ENCODE results near the gene RARB. TPM values are rescaled to one million over a fixed set of nuclear protein-coding genes. Genes with fewer than 3 reads are reported as not detected.

The RARB gene
- polyA plus RNA-seq, 1 donor from 2014 or later = 13.2 TPM

DNA sequence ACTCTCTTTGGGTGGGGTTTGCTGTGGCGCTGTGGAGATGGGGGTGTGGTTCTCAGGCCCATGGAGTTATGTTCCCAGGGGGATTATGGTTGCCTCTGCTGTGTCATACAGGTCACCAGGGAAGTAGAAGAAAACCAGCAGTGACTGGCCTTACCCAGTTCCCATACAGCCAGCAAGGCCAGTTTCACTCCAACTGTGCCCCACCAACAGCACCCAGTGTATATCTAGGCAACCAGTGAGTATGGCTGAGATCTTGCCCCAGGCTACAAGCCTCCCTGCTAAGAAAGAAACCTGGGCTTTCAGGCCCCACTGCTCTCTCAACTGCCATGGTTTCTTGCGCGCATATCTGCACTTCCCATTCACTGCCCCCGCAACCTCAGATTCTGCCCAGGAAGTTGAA lies 31.4 kb upstream of the RARB start:
- Histone ChIP-seq H3K9me3 (ENCODE audit: low read length) (no peaks in the 10 kb centered on the region), H3K4me2 (ENCODE audit: low read length) (no peak overlapping the region), H3K9me2 (ENCODE audit: insufficient read depth, low read length) (no peaks in the 10 kb centered on the region), H3F3A (ENCODE audit: insufficient read depth, low read length, poor library complexity, severe bottlenecking) (no peaks in the 10 kb centered on the region), H3K79me2 (replicated peaks; ENCODE audit: insufficient read depth, low read length) (no peaks in the 10 kb centered on the region), H3K27me3 (ENCODE audit: insufficient read depth, low read depth, low read length) (no peaks in the 10 kb centered on the region), H4K20me1 (ENCODE audit: insufficient read depth) (no peaks in the 10 kb centered on the region), H3K4me3 (ENCODE audit: low read length) (no peak overlapping the region), H3K27ac (ENCODE audit: low read length) (no peak overlapping the region), H2AFZ (ENCODE audit: low read depth, low read length) (no peak overlapping the region), H3K36me3 (ENCODE audit: insufficient read depth, low read length) (no peaks in the 10 kb centered on the region), H3K9ac (ENCODE audit: low read length) (no peak overlapping the region)
- TF ChIP-seq EP300 (conservative IDR thresholded peaks at IDR 0.05; ENCODE audit: poor library complexity, severe bottlenecking) (no peak), TAF1 (IDR thresholded peaks at IDR 0.05; ENCODE audit: low read depth) (no peak), MXI1 (conservative IDR thresholded peaks at IDR 0.05; ENCODE audit: poor library complexity, severe bottlenecking) (no peak), EZH2 (IDR thresholded peaks at IDR 0.05; ENCODE audit: borderline replicate concordance, insufficient read depth, low read length, poor library complexity, severe bottlenecking) (no peak), POLR2AphosphoS5 (IDR thresholded peaks at IDR 0.05) (no peak), RAD21 (conservative IDR thresholded peaks at IDR 0.05) (no peak), SMC3 (conservative IDR thresholded peaks at IDR 0.05; ENCODE audit: poor library complexity) (no peak)
- TF ChIP-seq, protein P1, sequence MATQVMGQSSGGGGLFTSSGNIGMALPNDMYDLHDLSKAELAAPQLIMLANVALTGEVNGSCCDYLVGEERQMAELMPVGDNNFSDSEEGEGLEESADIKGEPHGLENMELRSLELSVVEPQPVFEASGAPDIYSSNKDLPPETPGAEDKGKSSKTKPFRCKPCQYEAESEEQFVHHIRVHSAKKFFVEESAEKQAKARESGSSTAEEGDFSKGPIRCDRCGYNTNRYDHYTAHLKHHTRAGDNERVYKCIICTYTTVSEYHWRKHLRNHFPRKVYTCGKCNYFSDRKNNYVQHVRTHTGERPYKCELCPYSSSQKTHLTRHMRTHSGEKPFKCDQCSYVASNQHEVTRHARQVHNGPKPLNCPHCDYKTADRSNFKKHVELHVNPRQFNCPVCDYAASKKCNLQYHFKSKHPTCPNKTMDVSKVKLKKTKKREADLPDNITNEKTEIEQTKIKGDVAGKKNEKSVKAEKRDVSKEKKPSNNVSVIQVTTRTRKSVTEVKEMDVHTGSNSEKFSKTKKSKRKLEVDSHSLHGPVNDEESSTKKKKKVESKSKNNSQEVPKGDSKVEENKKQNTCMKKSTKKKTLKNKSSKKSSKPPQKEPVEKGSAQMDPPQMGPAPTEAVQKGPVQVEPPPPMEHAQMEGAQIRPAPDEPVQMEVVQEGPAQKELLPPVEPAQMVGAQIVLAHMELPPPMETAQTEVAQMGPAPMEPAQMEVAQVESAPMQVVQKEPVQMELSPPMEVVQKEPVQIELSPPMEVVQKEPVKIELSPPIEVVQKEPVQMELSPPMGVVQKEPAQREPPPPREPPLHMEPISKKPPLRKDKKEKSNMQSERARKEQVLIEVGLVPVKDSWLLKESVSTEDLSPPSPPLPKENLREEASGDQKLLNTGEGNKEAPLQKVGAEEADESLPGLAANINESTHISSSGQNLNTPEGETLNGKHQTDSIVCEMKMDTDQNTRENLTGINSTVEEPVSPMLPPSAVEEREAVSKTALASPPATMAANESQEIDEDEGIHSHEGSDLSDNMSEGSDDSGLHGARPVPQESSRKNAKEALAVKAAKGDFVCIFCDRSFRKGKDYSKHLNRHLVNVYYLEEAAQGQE (IDR thresholded peaks at IDR 0.05; ENCODE audit: borderline replicate concordance) = no peak
- TF ChIP-seq, protein P2, sequence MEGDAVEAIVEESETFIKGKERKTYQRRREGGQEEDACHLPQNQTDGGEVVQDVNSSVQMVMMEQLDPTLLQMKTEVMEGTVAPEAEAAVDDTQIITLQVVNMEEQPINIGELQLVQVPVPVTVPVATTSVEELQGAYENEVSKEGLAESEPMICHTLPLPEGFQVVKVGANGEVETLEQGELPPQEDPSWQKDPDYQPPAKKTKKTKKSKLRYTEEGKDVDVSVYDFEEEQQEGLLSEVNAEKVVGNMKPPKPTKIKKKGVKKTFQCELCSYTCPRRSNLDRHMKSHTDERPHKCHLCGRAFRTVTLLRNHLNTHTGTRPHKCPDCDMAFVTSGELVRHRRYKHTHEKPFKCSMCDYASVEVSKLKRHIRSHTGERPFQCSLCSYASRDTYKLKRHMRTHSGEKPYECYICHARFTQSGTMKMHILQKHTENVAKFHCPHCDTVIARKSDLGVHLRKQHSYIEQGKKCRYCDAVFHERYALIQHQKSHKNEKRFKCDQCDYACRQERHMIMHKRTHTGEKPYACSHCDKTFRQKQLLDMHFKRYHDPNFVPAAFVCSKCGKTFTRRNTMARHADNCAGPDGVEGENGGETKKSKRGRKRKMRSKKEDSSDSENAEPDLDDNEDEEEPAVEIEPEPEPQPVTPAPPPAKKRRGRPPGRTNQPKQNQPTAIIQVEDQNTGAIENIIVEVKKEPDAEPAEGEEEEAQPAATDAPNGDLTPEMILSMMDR (IDR thresholded peaks at IDR 0.05; ENCODE audit: poor library complexity, severe bottlenecking) = no peak

DNA sequence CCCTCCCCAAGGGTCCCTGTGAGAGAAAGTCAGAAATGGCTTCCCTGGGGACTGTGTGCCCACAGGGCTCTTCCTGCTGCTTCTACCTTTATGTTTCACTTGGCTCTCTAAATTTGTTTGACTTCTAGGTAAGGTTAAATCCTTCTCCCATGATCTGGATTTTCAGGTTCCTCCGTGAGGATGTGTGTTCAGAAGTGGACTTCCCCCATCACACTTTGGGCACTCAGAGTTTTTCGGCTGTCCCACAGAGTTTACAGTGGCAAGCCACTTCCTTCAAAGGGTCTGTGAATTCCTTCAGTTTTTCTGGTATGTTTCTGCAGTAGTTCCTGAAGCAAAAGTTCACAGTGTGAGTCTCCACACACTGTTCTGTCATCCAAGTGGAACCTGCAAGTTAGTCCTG lies 30.9 kb upstream of the RARB start:
- Histone ChIP-seq H3K4me2 (ENCODE audit: low read length) (no peak overlapping the region), H3K9me3 (ENCODE audit: low read length) (no peaks in the 10 kb centered on the region), H3F3A (ENCODE audit: insufficient read depth, low read length, poor library complexity, severe bottlenecking) (no peaks in the 10 kb centered on the region), H4K20me1 (ENCODE audit: insufficient read depth) (no peaks in the 10 kb centered on the region), H3K4me3 (ENCODE audit: low read length) (no peak overlapping the region), H3K27me3 (ENCODE audit: insufficient read depth, low read depth, low read length) (no peaks in the 10 kb centered on the region), H3K36me3 (ENCODE audit: insufficient read depth, low read length) (no peaks in the 10 kb centered on the region), H3K9me2 (ENCODE audit: insufficient read depth, low read length) (no peaks in the 10 kb centered on the region), H3K79me2 (replicated peaks; ENCODE audit: insufficient read depth, low read length) (no peaks in the 10 kb centered on the region), H2AFZ (ENCODE audit: low read depth, low read length) (no peak overlapping the region), H3K27ac (ENCODE audit: low read length) (no peak overlapping the region), H3K9ac (ENCODE audit: low read length) (no peak overlapping the region)
- no peak for TF ChIP-seq EZH2 (IDR thresholded peaks at IDR 0.05; ENCODE audit: borderline replicate concordance, insufficient read depth, low read length, poor library complexity, severe bottlenecking)
- TF ChIP-seq TAF1 (IDR thresholded peaks at IDR 0.05; ENCODE audit: low read depth) = no peak
- TF ChIP-seq MXI1 (conservative IDR thresholded peaks at IDR 0.05; ENCODE audit: poor library complexity, severe bottlenecking) = no peak
- no peak for TF ChIP-seq EP300 (conservative IDR thresholded peaks at IDR 0.05; ENCODE audit: poor library complexity, severe bottlenecking)
- TF ChIP-seq, protein P2 (IDR thresholded peaks at IDR 0.05; ENCODE audit: poor library complexity, severe bottlenecking) = no peak
- no peak for TF ChIP-seq POLR2AphosphoS5 (IDR thresholded peaks at IDR 0.05)
- TF ChIP-seq RAD21 (conservative IDR thresholded peaks at IDR 0.05) = no peak
- no peak for TF ChIP-seq SMC3 (conservative IDR thresholded peaks at IDR 0.05; ENCODE audit: poor library complexity)
- TF ChIP-seq, protein P1 (IDR thresholded peaks at IDR 0.05; ENCODE audit: borderline replicate concordance) = no peak

All from neural cell (in vitro differentiated cells).